ENCODE results near the gene LRRIQ4.

The LRRIQ4 gene

GRCh38 chr3:169772897-169773816, 39.5 kb upstream of the LRRIQ4 start, which contains the start of gene MYNN:
TSS of gene MYNN (plus strand) at chr3:169773396. CDS start at chr3:169774296, 900 bp downstream.
- no peaks in the 10 kb centered on the region for H3K27me3 ChIP-seq (ENCODE audit: insufficient read depth, low read length)
- H3K36me3 ChIP-seq (ENCODE audit: control insufficient read depth in 1 of 2, insufficient read depth in 2 of 2, low read length in 2 of 2), result peaks cover 4 to 9% of the 10 kb centered on the region in 2 experiments
- peak within 1 kb of the TSS; percentile 93 for H3K4me3 ChIP-seq (ENCODE audit: low read depth, low read length)
- peak within 1 kb of the TSS; percentile 89 for H4K8ac ChIP-seq (ENCODE audit: low read depth, low read length)
- H3K27ac ChIP-seq (ENCODE audit: low read depth, low read length), result peak within 1 kb of the TSS; percentile 92
- peak within 1 kb of the TSS; percentile 29 for H3K4ac ChIP-seq (ENCODE audit: low read depth, low read length)
- peak within 1 kb of the TSS; percentile 94 for H3K9ac ChIP-seq (ENCODE audit: low read length)
- peak within 1 kb of the TSS; percentile 87 for H4K12ac ChIP-seq (ENCODE audit: low read depth, low read length)
- peak within 1 kb of the TSS; percentile 53 for H2BK5ac ChIP-seq (ENCODE audit: low read depth, low read length, poor library complexity)
- H2BK12ac ChIP-seq (ENCODE audit: low read length), result no peak within 1 kb of the TSS
- peak within 1 kb of the TSS; percentile 78 for H3K4me2 ChIP-seq (ENCODE audit: low read length)
- peaks cover 7% of the 10 kb centered on the region for H3K79me2 ChIP-seq (ENCODE audit: control insufficient read depth, insufficient read depth, low read length, poor library complexity)
- H3K4me1 ChIP-seq (ENCODE audit: control insufficient read depth in 1 of 2, insufficient read depth in 2 of 2, low read length in 2 of 2), result no peaks in the 10 kb centered on the region
- H4K91ac ChIP-seq (ENCODE audit: low read depth, low read length), result peak within 1 kb of the TSS; percentile 82
- peak; percentile 88 to 89 for DNase-seq
- peak within 1 kb of the TSS; percentile 72 for H3K14ac ChIP-seq (ENCODE audit: low read length)
- peaks cover 14% of the 10 kb centered on the region for H3K79me1 ChIP-seq (ENCODE audit: low read length)
- H3K9me3 ChIP-seq (ENCODE audit: insufficient read depth, low read depth, low read length), result no peaks in the 10 kb centered on the region
- peak within 1 kb of the TSS; percentile 34 for H2AK5ac ChIP-seq (ENCODE audit: low read length)
- H2AFZ ChIP-seq (ENCODE audit: insufficient read depth, low read length, poor library complexity), result peak within 1 kb of the TSS; percentile 71
- no peak within 1 kb of the TSS for H3K23ac ChIP-seq (ENCODE audit: low read length)
- H2BK120ac ChIP-seq (ENCODE audit: insufficient read depth, low read length, poor library complexity), result peak within 1 kb of the TSS; percentile 62
- peak within 1 kb of the TSS; percentile 71 for H3K18ac ChIP-seq (ENCODE audit: low read length)
- no CpG with 5 or more reads among the region's 61 CpGs for WGBS (ENCODE audit: extremely low coverage, insufficient coverage, insufficient read length)

- Histone ChIP-seq H4K91ac (ENCODE audit: low read depth, low read length) (no peak overlapping the region), H2BK120ac (ENCODE audit: insufficient read depth, low read length, poor library complexity) (no peak overlapping the region), H3K23ac (ENCODE audit: low read length) (no peak overlapping the region), H3K79me2 (ENCODE audit: control insufficient read depth, insufficient read depth, low read length, poor library complexity) (peaks cover 7% of the 10 kb centered on the region), H3K9ac (ENCODE audit: low read length) (no peak overlapping the region), H3K79me1 (ENCODE audit: low read length) (peaks cover 14% of the 10 kb centered on the region), H4K8ac (ENCODE audit: low read depth, low read length) (no peak overlapping the region), H3K4me1 (ENCODE audit: control insufficient read depth in 1 of 2, insufficient read depth in 2 of 2, low read length in 2 of 2) (no peaks in the 10 kb centered on the region), H2AFZ (ENCODE audit: insufficient read depth, low read length, poor library complexity) (no peak overlapping the region), H3K9me3 (ENCODE audit: insufficient read depth, low read depth, low read length) (no peaks in the 10 kb centered on the region), H3K4me3 (ENCODE audit: low read depth, low read length) (no peak overlapping the region), H3K14ac (ENCODE audit: low read length) (no peak overlapping the region), H2BK5ac (ENCODE audit: low read depth, low read length, poor library complexity) (no peak overlapping the region), H3K4ac (ENCODE audit: low read depth, low read length) (no peak overlapping the region), H3K18ac (ENCODE audit: low read length) (no peak overlapping the region), H4K12ac (ENCODE audit: low read depth, low read length) (no peak overlapping the region), H3K4me2 (ENCODE audit: low read length) (peak overlapping the region; percentile 72), H3K27ac (ENCODE audit: low read depth, low read length) (no peak overlapping the region), H2BK12ac (ENCODE audit: low read length) (no peak overlapping the region), H3K36me3 (ENCODE audit: control insufficient read depth in 1 of 2, insufficient read depth in 2 of 2, low read length in 2 of 2) (peaks cover 4 to 14% of the 10 kb centered on the region in 2 experiments), H3K27me3 (ENCODE audit: insufficient read depth, low read length) (no peaks in the 10 kb centered on the region), H2AK5ac (ENCODE audit: low read length) (no peak overlapping the region)
- WGBS (ENCODE audit: extremely low coverage, insufficient coverage, insufficient read length), result no CpG with 5 or more reads among the region's 5 CpGs
- DNase-seq, result peak in 1 of 2 donors; percentile 34
These were observed 38.5 kb upstream of the LRRIQ4 start for GRCh38 chr3:169774186-169774585.

- Histone ChIP-seq H4K12ac (ENCODE audit: low read depth, low read length) (no peak overlapping the region), H3K9ac (ENCODE audit: low read length) (no peak overlapping the region), H3K4me2 (ENCODE audit: low read length) (no peak overlapping the region), H3K27ac (ENCODE audit: low read depth, low read length) (no peak overlapping the region), H3K18ac (ENCODE audit: low read length) (no peak overlapping the region), H3K4ac (ENCODE audit: low read depth, low read length) (no peak overlapping the region), H3K4me1 (ENCODE audit: control insufficient read depth in 1 of 2, insufficient read depth in 2 of 2, low read length in 2 of 2) (no peaks in the 10 kb centered on the region), H4K91ac (ENCODE audit: low read depth, low read length) (no peak overlapping the region), H3K27me3 (ENCODE audit: insufficient read depth, low read length) (no peaks in the 10 kb centered on the region), H3K4me3 (ENCODE audit: low read depth, low read length) (no peak overlapping the region), H3K23ac (ENCODE audit: low read length) (no peak overlapping the region), H3K14ac (ENCODE audit: low read length) (no peak overlapping the region), H2BK12ac (ENCODE audit: low read length) (no peak overlapping the region), H2BK120ac (ENCODE audit: insufficient read depth, low read length, poor library complexity) (no peak overlapping the region), H3K79me2 (ENCODE audit: control insufficient read depth, insufficient read depth, low read length, poor library complexity) (peaks cover 5% of the 10 kb centered on the region), H2AFZ (ENCODE audit: insufficient read depth, low read length, poor library complexity) (no peak overlapping the region), H3K36me3 (ENCODE audit: control insufficient read depth in 1 of 2, insufficient read depth in 2 of 2, low read length in 2 of 2) (peaks cover 4 to 32% of the 10 kb centered on the region in 2 experiments), H4K8ac (ENCODE audit: low read depth, low read length) (no peak overlapping the region), H3K9me3 (ENCODE audit: insufficient read depth, low read depth, low read length) (no peaks in the 10 kb centered on the region), H2AK5ac (ENCODE audit: low read length) (no peak overlapping the region), H3K79me1 (ENCODE audit: low read length) (peaks cover 7% of the 10 kb centered on the region), H2BK5ac (ENCODE audit: low read depth, low read length, poor library complexity) (no peak overlapping the region)
- WGBS (ENCODE audit: extremely low coverage, insufficient coverage, insufficient read length), result no CpG with 5 or more reads among the region's 4 CpGs
- no peak for DNase-seq
These were observed 34.8 kb upstream of the LRRIQ4 start for GRCh38 chr3:169777822-169778221.

- H3K18ac ChIP-seq (ENCODE audit: low read length), result no peak overlapping the region
- H3K79me1 ChIP-seq (ENCODE audit: low read length), result no peaks in the 10 kb centered on the region
- no peak overlapping the region for H4K8ac ChIP-seq (ENCODE audit: low read depth, low read length)
- H3K79me2 ChIP-seq (ENCODE audit: control insufficient read depth, insufficient read depth, low read length, poor library complexity), result no peaks in the 10 kb centered on the region
- H3K27me3 ChIP-seq (ENCODE audit: insufficient read depth, low read length), result no peaks in the 10 kb centered on the region
- H3K14ac ChIP-seq (ENCODE audit: low read length), result no peak overlapping the region
- no peak overlapping the region for H3K23ac ChIP-seq (ENCODE audit: low read length)
- H2AFZ ChIP-seq (ENCODE audit: insufficient read depth, low read length, poor library complexity), result no peak overlapping the region
- no peak overlapping the region for H2BK120ac ChIP-seq (ENCODE audit: insufficient read depth, low read length, poor library complexity)
- no peak overlapping the region for H3K4me3 ChIP-seq (ENCODE audit: low read depth, low read length)
- WGBS (ENCODE audit: extremely low coverage, insufficient coverage, insufficient read length), result no CpG with 5 or more reads among the region's 2 CpGs
- no peak overlapping the region for H3K9ac ChIP-seq (ENCODE audit: low read length)
- no peak overlapping the region for H2BK12ac ChIP-seq (ENCODE audit: low read length)
- H4K91ac ChIP-seq (ENCODE audit: low read depth, low read length), result no peak overlapping the region
- no peak overlapping the region for H3K4ac ChIP-seq (ENCODE audit: low read depth, low read length)
- H3K27ac ChIP-seq (ENCODE audit: low read depth, low read length), result no peak overlapping the region
- no peak overlapping the region for H3K4me2 ChIP-seq (ENCODE audit: low read length)
- peaks cover 3 to 32% of the 10 kb centered on the region in 2 experiments for H3K36me3 ChIP-seq (ENCODE audit: control insufficient read depth in 1 of 2, insufficient read depth in 2 of 2, low read length in 2 of 2)
- H4K12ac ChIP-seq (ENCODE audit: low read depth, low read length), result no peak overlapping the region
- no peak overlapping the region for H2BK5ac ChIP-seq (ENCODE audit: low read depth, low read length, poor library complexity)
- no peaks in the 10 kb centered on the region for H3K9me3 ChIP-seq (ENCODE audit: insufficient read depth, low read depth, low read length)
- H3K4me1 ChIP-seq (ENCODE audit: control insufficient read depth in 1 of 2, insufficient read depth in 2 of 2, low read length in 2 of 2), result no peaks in the 10 kb centered on the region
- H2AK5ac ChIP-seq (ENCODE audit: low read length), result no peak overlapping the region
- DNase-seq, result no peak
These were observed 31.9 kb upstream of the LRRIQ4 start for GRCh38 chr3:169780742-169781141.

Measured in trophoblast cell (in vitro differentiated cells and primary cell).